IMR-90 (cell line): ENCODE results near the gene ASB3. TPM values are rescaled to one million over a fixed set of nuclear protein-coding genes. Genes with fewer than 3 reads are reported as not detected.

Experiments
- ATAC-seq: fragments of 200-7000 bp; cut with Tn5 transposase; 2 replicates; pipeline ENCODE4 v1.9.1; 2020; ENCODE audit warnings: low read depth, mild to moderate bottlenecking, moderate library complexity
- BruUV-seq: library from RNA; stranded (reverse); fragments of 400-500 nt; replicated peaks from 2 replicates; lab custom pipeline; 2021; lab: Mats Ljungman, UMichigan
- CTCF ChIA-PET: fragments of 300-600 bp; formaldehyde crosslinking; extraction: SDS; loops from one replicate; lab custom pipeline; 2021; ENCODE audit warnings: antibody characterized with exemption; lab: Yijun Ruan, JAX
- POLR2A ChIA-PET: fragments of 300-600 bp; sonication (Branson Sonifier 250); formaldehyde crosslinking; loops from one replicate; lab custom pipeline; 2022; ENCODE audit warnings: antibody characterized with exemption; ENCODE audit not compliant: unreplicated experiment; lab: Charles Lee
- DNase-seq: peaks from one replicate; pipeline ENCODE4 v3.0.0; 2013
- H2AFZ ChIP-seq: replicated peaks from 2 replicates; pipeline ENCODE3; 2013; ENCODE audit warnings: low read length, mild to moderate bottlenecking; ENCODE audit not compliant: poor library complexity
- H2AK5ac ChIP-seq: 2 replicates; pipeline ENCODE4 v1.6.1; 2013; ENCODE audit warnings: low read depth, low read length, inconsistent platforms
- H2AK9ac ChIP-seq: replicated peaks from 2 replicates; pipeline ENCODE3; 2013; ENCODE audit warnings: mild to moderate bottlenecking, low read depth, low read length, moderate library complexity; ENCODE audit not compliant: poor library complexity
- H2BK120ac ChIP-seq: 2 replicates; pipeline ENCODE4 v1.6.1; 2013; ENCODE audit warnings: low read depth, low read length, inconsistent platforms
- H2BK15ac ChIP-seq: 3 replicates; pipeline ENCODE4 v1.6.1; 2013; ENCODE audit warnings: low read depth, low read length, inconsistent platforms
- H2BK20ac ChIP-seq: 2 replicates; pipeline ENCODE4 v1.6.1; 2013; ENCODE audit warnings: low read depth, mild to moderate bottlenecking, inconsistent platforms, low read length, moderate library complexity
- H2BK5ac ChIP-seq: 2 replicates; pipeline ENCODE4 v1.6.1; 2013; ENCODE audit warnings: mild to moderate bottlenecking, low read depth, low read length, inconsistent platforms; ENCODE audit not compliant: poor library complexity, severe bottlenecking
- H3K14ac ChIP-seq: replicated peaks from 2 replicates; pipeline ENCODE4 v1.6.1; 2013; ENCODE audit warnings: low read depth, low read length, inconsistent platforms
- H3K18ac ChIP-seq: 2 replicates; pipeline ENCODE4 v1.6.1; 2013; ENCODE audit warnings: low read depth, low read length, control low read depth
- H3K23ac ChIP-seq: 2 replicates; pipeline ENCODE4 v1.6.1; 2013; ENCODE audit warnings: low read depth, low read length, inconsistent platforms
- H3K27ac ChIP-seq: 2 replicates; pipeline ENCODE4 v1.5.1; 2013; ENCODE audit warnings: mild to moderate bottlenecking, control low read depth, low read length; ENCODE audit not compliant: insufficient read depth
- H3K27me3 ChIP-seq: 2 replicates; pipeline ENCODE4 v1.6.1; 2013; ENCODE audit warnings: low read length; ENCODE audit not compliant: control insufficient read depth, insufficient read depth
- H3K36me3 ChIP-seq: 2 replicates; pipeline ENCODE4 v1.6.1; 2013; ENCODE audit warnings: low read length, mixed read lengths; ENCODE audit not compliant: control insufficient read depth, insufficient read depth
- H3K4ac ChIP-seq: 2 replicates; pipeline ENCODE4 v1.6.1; 2013; ENCODE audit warnings: low read depth, low read length, inconsistent platforms
- H3K4me1 ChIP-seq: 2 replicates; pipeline ENCODE4 v1.6.1; 2013; ENCODE audit warnings: low read length, mixed read lengths; ENCODE audit not compliant: control insufficient read depth, insufficient read depth
- H3K4me2 ChIP-seq: 2 replicates; pipeline ENCODE4 v1.6.1; 2013; ENCODE audit warnings: low read depth, mild to moderate bottlenecking, control low read depth, low read length, moderate library complexity
- H3K4me3 ChIP-seq: 2 replicates; pipeline ENCODE4 v1.5.1; 2013; ENCODE audit warnings: low read depth, mild to moderate bottlenecking, control low read depth, low read length, moderate library complexity; ENCODE audit not compliant: insufficient read depth
- H3K56ac ChIP-seq: 2 replicates; pipeline ENCODE4 v1.6.1; 2013; ENCODE audit warnings: low read length, inconsistent platforms; ENCODE audit not compliant: insufficient read depth; ENCODE audit errors: extremely low read depth
- H3K79me1 ChIP-seq, 2 experiments: 2 replicates each; pipeline ENCODE4 v1.6.1; 2013; ENCODE audit warnings: low read length in 2 of 2, inconsistent platforms in 1 of 2, low read depth in 1 of 2
- H3K9ac ChIP-seq: 2 replicates; pipeline ENCODE4 v1.6.1; 2013; ENCODE audit warnings: low read depth, low read length, control low read depth
- H3K9me1 ChIP-seq: 2 replicates; pipeline ENCODE4 v1.6.1; 2013; ENCODE audit warnings: low read length, inconsistent platforms; ENCODE audit not compliant: insufficient read depth
- H3K9me3 ChIP-seq: 2 replicates; pipeline ENCODE4 v1.6.1; 2013; ENCODE audit warnings: low read length; ENCODE audit not compliant: control insufficient read depth, insufficient read depth
- H4K20me1 ChIP-seq: 2 replicates; pipeline ENCODE4 v1.6.1; 2013; ENCODE audit warnings: low read length, inconsistent platforms; ENCODE audit not compliant: insufficient read depth
- H4K5ac ChIP-seq: 2 replicates; pipeline ENCODE4 v1.6.1; 2013; ENCODE audit warnings: mild to moderate bottlenecking, low read depth, low read length, control low read depth
- H4K8ac ChIP-seq, 2 experiments: 2 replicates each; pipeline ENCODE4 v1.6.1; 2013; ENCODE audit warnings: low read depth in 2 of 2, low read length in 2 of 2, control low read depth in 1 of 2, inconsistent platforms in 1 of 2
- H4K91ac ChIP-seq: 2 replicates; pipeline ENCODE4 v1.6.1; 2013; ENCODE audit warnings: low read depth, low read length, inconsistent platforms; ENCODE audit not compliant: insufficient read depth
- BHLHE40 ChIP-seq: fragments of 150-350 bp; IDR thresholded peaks from 2 replicates; pipeline ENCODE4 v1.6.1; 2016; ENCODE audit warnings: mild to moderate bottlenecking, low read depth, low read length
- CEBPB ChIP-seq: IDR thresholded peaks from 2 replicates; pipeline ENCODE4 v1.6.1; 2012; ENCODE audit warnings: low read depth, low read length, improper control_type of control experiment
- CHD1 ChIP-seq: IDR thresholded peaks from 2 replicates; pipeline ENCODE4 v1.6.1; 2012; ENCODE audit warnings: low read depth, low read length, improper control_type of control experiment
- CTCF ChIP-seq: conservative IDR thresholded peaks from 2 replicates; pipeline ENCODE4 v1.5.1; 2012; ENCODE audit warnings: mild to moderate bottlenecking, low read depth, low read length, improper control_type of control experiment
- ELK1 ChIP-seq: fragments of 150-350 bp; IDR thresholded peaks from 2 replicates; pipeline ENCODE4 v1.6.1; 2016; ENCODE audit warnings: low read depth, mild to moderate bottlenecking, low read length, moderate library complexity, borderline replicate concordance
- MAFK ChIP-seq: IDR thresholded peaks from 2 replicates; pipeline ENCODE4 v1.6.1; 2012; ENCODE audit warnings: low read depth, low read length, improper control_type of control experiment
- MAZ ChIP-seq: IDR thresholded peaks from 2 replicates; pipeline ENCODE4 v1.6.1; 2012; ENCODE audit warnings: low read depth, mild to moderate bottlenecking, low read length, improper control_type of control experiment, moderate library complexity, borderline replicate concordance
- MXI1 ChIP-seq: IDR thresholded peaks from 2 replicates; pipeline ENCODE4 v1.6.1; 2012; ENCODE audit warnings: low read depth, mild to moderate bottlenecking, low read length, moderate library complexity, borderline replicate concordance
- NFE2L2 ChIP-seq: fragments of 150-350 bp; IDR thresholded peaks from 2 replicates; pipeline ENCODE4 v1.6.1; 2016; ENCODE audit warnings: low read depth, mild to moderate bottlenecking, low read length
- POLR2A ChIP-seq: IDR thresholded peaks from 2 replicates; pipeline ENCODE4 v1.6.1; 2012; ENCODE audit warnings: mild to moderate bottlenecking, low read depth, low read length
- RAD21 ChIP-seq: IDR thresholded peaks from 2 replicates; pipeline ENCODE4 v1.6.1; 2012; ENCODE audit warnings: low read length, improper control_type of control experiment
- RCOR1 ChIP-seq: IDR thresholded peaks from 2 replicates; pipeline ENCODE4 v1.6.1; 2012; ENCODE audit warnings: mild to moderate bottlenecking, low read length, improper control_type of control experiment; ENCODE audit not compliant: insufficient replicate concordance
- RFX5 ChIP-seq: IDR thresholded peaks from 2 replicates; pipeline ENCODE4 v1.8.0; 2012; ENCODE audit warnings: low read depth, mild to moderate bottlenecking, low read length, moderate library complexity
- SMC3 ChIP-seq: fragments of 150-350 bp; IDR thresholded peaks from 2 replicates; pipeline ENCODE4 v1.6.1; 2016; ENCODE audit warnings: low read depth, mild to moderate bottlenecking, antibody characterized with exemption, low read length, moderate library complexity
- USF2 ChIP-seq: fragments of 150-350 bp; IDR thresholded peaks from 2 replicates; pipeline ENCODE4 v1.6.1; 2017; ENCODE audit warnings: mild to moderate bottlenecking, antibody characterized with exemption, low read length, low read depth
- WGBS, 2 experiments: methylation state at CpG; one replicate each; pipeline versions ENCODE4 v1.1.5 to v1.1.7; 2013; ENCODE audit warnings: missing lambda C conversion rate in 2 of 2; ENCODE audit not compliant: insufficient read length in 1 of 2; ENCODE audit errors: extremely low coverage in 2 of 2; 5-methylcytosine and 5-hydroxymethylcytosine counted together
- dilution Hi-C: fragments of 300-500 bp; cut with HindIII; formaldehyde crosslinking; loops from one replicate; pipeline ENCODE4 v1.14.3; 2018; ENCODE audit warnings: low sequenced_read_pairs; ENCODE audit not compliant: unreplicated experiment
- in situ Hi-C: fragments of 300-500 bp; cut with MboI; formaldehyde crosslinking; loops from 3 replicates; pipeline ENCODE4 v1.14.3; 2019; ENCODE audit warnings: low sequenced_read_pairs, inconsistent platforms, mixed read lengths
- intact Hi-C: fragments of 100-400 bp; cut with micrococcal nuclease; formaldehyde crosslinking; loops from 2 replicates; pipeline ENCODE4 v1.10.0; 2022
- polyA plus RNA-seq, 3 experiments: library from polyadenylated mRNA; depleted of rRNA; stranded (reverse); fragments of >200 nt; gene quantifications; 2 replicates each; pipeline ENCODE4 v1.2.3, GENCODE V29; 2012; ENCODE audit warnings: low replicate concordance in 1 of 3
- total RNA-seq: library from RNA; depleted of rRNA; stranded (reverse); fragments of >200 nt; gene quantifications from 2 replicates; pipeline ENCODE4 v1.2.3, GENCODE V29; 2012

Gene ASB3
- total and polyA plus RNA-seq, 2 of the 4 experiments (the other 2 are of a cell fraction), result 19.2 to 36.2 TPM

GRCh38 chr2:53827398-53828175 is 40.8 kb upstream of the ASB3 start:
- POLR2A ChIA-PET, result no interaction called here
- WGBS, 2 experiments, result no CpG with 5 or more reads among the region's 3 CpGs
- TF ChIP-seq CTCF, result no peak
- TF ChIP-seq RFX5, result no peak
- no peak for TF ChIP-seq USF2
- TF ChIP-seq CEBPB, result no peak
- no peak for TF ChIP-seq ELK1
- no peak for TF ChIP-seq RAD21
- no peak for TF ChIP-seq NFE2L2
- no peak for TF ChIP-seq BHLHE40
- TF ChIP-seq RCOR1, result no peak
- no peak for TF ChIP-seq MXI1
- TF ChIP-seq MAFK, result no peak
- TF ChIP-seq MAZ, result no peak
- TF ChIP-seq POLR2A, result no peak
- TF ChIP-seq CHD1, result no peak
- no peak for TF ChIP-seq SMC3

More at GRCh38 chr2:53827398-53828175, 40.8 kb upstream of the ASB3 start:
- Histone ChIP-seq H3K79me1 (peaks cover 0 to 2% of the 10 kb centered on the region in 2 experiments; a peak in 1 of 4 replicates), H4K5ac (no peak overlapping the region), H2BK20ac (no peak overlapping the region), H2BK5ac (no peak overlapping the region), H2BK15ac (no peak overlapping the region), H2AK9ac (no peak overlapping the region), H3K27me3 (no peaks in the 10 kb centered on the region), H3K4me3 (no peak overlapping the region), H4K20me1 (no peaks in the 10 kb centered on the region), H3K27ac (no peak overlapping the region), H3K9me1 (no peaks in the 10 kb centered on the region), H4K91ac (no peak overlapping the region), H3K36me3 (peaks cover 3% of the 10 kb centered on the region; the same call in 1 of the 2 replicates), H3K9me3 (no peaks in the 10 kb centered on the region), H3K14ac (no peak overlapping the region), H2AK5ac (no peak overlapping the region), H3K4me1 (0 out of 2 replicates have a peak, but pooled peaks cover 5% of the 10 kb centered on the region), H4K8ac (no peak overlapping the region), H3K23ac (no peak overlapping the region), H2BK120ac (no peak overlapping the region), H3K56ac (no peak overlapping the region), H2AFZ (no peak overlapping the region), H3K4ac (no peak overlapping the region), H3K18ac (no peak overlapping the region), H3K9ac (no peak overlapping the region), H3K4me2 (no peak overlapping the region)
- ATAC-seq (no peak; the same call in 1 of the 2 replicates), DNase-seq (peak; percentile 18)
- dilution Hi-C loops, result no loop called here
- no TSS peak for BruUV-seq
- in situ Hi-C loops, result no loop called here
- intact Hi-C loops, result no loop called here
- CTCF ChIA-PET, result no interaction called here
